Stimulated activated CD8-positive, alpha-beta memory T cell treated with anti-CD3 and anti-CD28 coated beads, Interleukin-4, amount 100 ng/mL, for 1 hour (primary cell): Measurements from ENCODE around the gene TMEM61.
"Not testable (repeated sequence)": the region's sequence is repeated elsewhere in the genome, so short reads cannot be mapped to it uniquely, and the experiment has no call there.

ENCODE experiments used
- DNase-seq, 2 donors: peaks; one replicate each; pipeline ENCODE4 v3.0.0-alpha.2; 2020; ENCODE audit warnings: low read depth in 2 of 2, low spot score in 1 of 2

TMEM61 gene

GRCh38 chr1:54980528-54981241 lies at the start of gene TMEM61:
TMEM61 (plus strand) TSS chr1:54980628; CDS start chr1:54981066, 438 bp downstream.
- DNase-seq, result no peak

DNA sequence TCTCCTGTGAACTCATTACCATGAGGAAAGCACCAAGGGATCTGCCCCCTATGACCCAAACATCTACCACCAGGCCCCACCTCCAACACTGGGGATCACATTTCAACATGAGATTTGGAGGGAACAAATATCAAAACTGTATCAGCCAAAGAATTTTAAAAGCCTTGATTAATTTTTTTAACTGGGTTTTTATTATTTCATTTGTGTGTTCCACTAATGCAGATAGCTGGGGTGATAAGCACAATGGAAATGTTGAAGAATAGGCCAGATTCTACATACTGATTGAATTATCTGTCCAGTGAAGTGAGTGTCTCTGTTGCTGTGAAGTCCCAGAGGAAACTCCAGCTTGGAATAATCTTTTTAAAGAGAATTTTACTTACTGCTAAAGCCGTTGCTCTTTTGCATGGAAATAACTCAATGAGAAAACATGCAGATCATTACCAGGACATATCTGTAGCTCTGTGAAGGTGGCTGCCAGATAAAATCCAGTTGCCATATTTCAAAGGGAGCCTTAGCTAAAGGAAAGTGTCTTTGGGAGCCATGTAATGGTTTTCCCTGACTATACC lies 49.1 kb upstream of the TMEM61 start:
- no peak for DNase-seq

DNA sequence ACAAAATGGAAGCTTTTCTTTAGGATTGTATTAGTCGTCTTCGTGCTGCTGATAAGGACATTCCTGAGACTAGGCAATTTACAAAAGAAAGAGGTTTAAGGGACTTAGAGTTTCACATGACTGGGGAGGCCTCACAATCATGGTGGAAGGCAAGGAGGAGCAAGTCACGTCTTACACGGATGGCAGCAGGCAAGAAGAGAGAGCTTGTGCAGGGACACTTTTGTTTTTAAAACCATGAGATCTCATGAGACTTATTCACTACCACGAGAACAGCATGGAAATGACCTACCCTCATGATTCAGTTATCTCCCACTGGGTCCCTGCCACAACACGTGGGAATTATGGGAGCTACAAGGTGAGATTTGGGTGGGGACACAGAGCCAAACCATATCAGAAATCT lies 46.3 kb upstream of the TMEM61 start:
- DNase-seq, result not testable (repeated sequence)

DNA sequence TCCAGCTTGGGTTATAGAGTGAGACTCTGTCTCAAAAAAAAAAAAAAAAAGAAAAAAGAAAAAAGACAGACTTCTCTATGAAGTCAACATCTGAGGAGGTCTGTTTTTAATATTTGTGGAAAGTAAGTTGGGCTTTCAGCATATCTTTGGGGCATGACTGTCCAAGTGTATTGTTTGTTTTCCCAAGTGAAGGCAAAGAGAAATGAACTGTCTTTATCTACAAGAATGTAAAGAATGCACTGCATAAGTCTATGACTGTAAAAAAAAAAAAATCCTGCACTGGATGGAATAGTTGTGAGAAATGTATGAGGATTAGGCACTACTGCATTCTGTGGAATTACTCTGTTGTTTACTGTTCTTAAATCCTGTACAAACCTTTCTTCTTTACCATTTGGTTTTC lies 45.6 kb upstream of the TMEM61 start:
- DNase-seq, result no peak

DNA sequence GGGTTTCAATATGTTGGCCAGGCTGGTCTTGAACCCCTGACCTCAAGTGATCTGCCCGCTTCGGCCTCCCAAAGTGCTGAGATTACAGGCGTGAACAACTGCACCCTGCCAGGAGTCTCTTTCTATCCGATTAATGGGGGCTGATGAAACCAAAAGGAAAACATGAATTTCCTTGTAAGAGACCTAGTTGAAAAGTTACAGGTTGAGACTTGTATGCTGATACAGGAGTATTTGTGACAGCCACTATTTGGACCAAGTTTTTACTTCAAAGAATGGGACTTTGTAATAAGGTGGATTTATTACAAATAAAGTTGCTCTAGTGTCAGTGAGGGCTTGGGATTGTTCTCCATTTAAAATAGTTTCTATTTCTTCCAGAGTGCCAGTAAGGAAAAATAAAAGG lies 43.6 kb upstream of the TMEM61 start:
- no peak for DNase-seq

DNA sequence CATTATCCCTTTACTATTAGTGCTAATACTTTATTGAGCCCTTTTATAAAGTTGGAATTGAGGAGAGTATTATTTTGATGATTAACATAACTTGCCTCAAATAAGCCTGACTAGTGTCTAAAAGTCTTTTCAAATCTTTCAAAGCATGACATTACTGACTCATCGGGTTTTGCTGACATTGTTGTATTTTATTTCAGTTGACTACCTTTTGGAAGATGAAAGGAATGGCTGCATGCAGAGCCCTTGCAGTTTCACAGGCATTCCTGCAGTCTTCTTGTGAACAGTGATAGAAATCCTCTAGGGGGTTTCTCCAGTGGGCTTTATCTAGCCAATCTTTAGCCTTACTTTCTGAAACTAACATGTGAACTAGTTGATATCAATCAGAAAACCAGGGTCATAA lies 43.0 kb upstream of the TMEM61 start:
- DNase-seq, result no peak

DNA sequence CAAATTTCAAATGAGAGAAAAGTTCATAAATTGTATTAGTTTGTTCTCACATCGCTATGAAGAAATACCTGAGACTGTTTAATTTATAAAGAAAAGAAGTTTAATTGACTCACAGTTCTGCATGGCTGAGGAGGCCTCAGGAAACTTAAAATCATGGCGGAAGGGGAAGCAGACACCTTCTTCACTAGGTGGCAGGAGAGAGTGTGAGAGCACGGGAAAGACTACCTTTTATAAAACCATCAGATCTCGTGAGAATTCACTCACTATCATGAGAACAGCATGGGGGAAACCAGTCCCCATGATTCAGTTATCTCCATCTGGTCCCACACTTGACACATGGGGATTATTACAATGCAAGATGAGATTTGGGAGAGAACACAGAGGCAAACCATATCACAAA lies 41.5 kb upstream of the TMEM61 start:
- DNase-seq, result not testable (repeated sequence)

DNA sequence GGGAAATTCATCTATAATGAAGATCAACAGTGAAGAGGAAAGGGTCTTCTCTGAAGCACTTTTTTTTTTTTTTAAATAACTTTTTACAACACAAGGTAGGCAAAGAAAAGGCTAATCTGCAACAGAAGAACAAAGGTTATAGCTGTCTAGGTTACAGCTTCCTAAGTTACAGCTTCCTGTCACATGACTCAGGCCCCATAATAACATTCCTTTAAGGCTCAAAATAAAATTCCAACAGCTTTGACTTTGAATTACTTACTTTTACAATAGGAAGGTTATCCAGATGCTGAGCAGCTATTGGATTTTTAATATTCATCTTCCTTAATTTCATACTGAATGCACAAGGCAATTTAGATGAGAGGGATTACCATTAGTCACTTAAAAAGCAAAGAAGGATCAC lies 40.4 kb upstream of the TMEM61 start:
- no peak for DNase-seq

DNA sequence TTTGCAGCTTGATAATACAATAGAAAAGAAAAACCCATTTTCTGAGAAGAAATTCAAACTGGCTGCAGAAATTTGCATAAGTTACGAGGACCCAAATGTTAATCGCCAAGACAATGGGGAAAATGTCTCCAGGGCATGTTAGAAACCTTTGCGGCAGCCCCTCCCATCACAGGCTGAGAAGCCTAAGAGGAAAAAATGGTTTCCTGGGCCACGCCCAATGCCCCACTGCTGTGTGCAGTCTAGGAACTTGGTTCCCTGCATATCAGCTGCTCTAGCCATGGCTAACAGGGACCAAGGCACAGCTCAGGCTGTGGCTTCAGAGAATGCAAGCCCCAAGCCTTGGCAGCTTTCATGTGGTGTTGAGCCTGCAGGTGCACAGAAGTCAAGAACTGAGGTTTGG lies 37.5 kb upstream of the TMEM61 start:
- no peak for DNase-seq

DNA sequence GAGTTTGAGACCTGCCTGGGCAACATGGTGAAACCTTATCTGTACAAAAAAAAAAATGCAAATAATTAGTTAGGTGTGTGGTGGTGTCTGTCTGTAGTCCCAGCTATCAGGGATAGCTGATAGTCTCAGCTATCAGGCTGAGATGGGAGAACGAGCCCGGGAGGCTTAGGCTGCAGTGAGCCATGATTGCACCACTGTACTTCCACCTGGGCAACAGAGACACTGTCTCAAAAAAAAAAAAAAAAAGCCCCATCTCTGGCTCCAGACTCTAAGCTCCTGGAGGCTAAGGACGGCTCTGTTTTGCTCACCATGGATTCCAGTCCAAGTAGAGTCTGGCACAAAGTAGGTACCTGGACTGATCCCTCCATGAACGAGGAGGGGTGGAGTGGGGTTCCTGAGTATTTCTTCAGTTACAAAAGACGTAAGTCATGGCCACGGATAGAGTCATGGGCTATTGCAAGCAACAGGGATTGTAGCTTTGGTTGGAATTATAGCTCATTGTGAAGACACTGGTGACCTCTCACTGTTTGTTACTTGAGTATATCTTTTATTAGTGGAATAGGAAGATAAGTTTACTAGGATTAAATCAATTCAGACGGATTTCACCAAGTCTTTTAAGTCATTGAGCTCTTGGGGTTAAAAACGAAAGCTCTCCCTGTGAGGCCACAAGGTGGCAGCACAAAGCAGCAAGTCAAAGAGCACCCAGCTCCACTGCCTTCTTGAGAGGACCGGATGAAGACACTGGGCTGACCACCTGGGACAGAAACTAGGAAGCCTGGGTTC lies 35.6 kb upstream of the TMEM61 start:
- DNase-seq, result peak in 1 of 2 donors; percentile 38

GRCh38 chr1:54945393-54945936 lies 35.0 kb upstream of the TMEM61 start:
- DNase-seq, result no peak

DNA sequence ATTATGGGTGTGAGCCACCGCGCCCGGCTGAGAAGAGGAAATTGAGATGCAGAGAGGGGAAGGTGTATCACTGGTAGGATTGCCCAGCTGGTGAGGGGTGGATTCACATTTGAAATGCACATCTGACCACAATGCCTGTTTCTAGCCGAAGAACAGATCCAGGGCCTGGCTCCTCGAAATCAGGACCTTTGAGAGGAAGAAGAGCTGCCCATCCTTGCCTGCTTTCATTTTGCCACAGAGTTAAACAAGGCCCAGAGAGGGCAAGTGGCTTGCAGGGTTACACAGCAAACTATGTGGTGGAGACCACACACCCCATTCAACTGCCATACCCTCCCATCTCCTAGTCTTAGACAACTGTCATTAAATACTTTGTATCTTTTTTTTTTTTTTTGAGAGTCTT lies 32.9 kb upstream of the TMEM61 start:
- no peak for DNase-seq

- no peak for DNase-seq
These were observed 31.4 kb upstream of the TMEM61 start for GRCh38 chr1:54949053-54949452.

DNA sequence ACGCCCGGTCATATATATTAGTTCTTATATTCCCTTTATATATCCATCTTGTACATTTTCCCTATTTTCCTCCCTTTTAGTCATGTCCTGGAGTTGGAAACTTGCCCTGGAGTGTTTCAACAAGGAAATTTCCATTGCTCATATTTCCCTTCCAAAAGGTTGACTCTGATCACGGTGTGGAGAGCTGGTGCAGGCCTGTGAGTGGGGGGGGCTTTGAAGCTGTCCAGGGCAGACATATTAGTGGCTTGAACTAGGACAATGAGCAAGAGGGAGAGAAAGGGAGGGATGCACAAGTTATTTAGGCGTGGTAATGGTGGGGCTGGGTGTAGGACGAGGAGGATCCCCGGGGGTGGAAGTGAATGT lies 30.4 kb upstream of the TMEM61 start:
- no peak for DNase-seq

DNA sequence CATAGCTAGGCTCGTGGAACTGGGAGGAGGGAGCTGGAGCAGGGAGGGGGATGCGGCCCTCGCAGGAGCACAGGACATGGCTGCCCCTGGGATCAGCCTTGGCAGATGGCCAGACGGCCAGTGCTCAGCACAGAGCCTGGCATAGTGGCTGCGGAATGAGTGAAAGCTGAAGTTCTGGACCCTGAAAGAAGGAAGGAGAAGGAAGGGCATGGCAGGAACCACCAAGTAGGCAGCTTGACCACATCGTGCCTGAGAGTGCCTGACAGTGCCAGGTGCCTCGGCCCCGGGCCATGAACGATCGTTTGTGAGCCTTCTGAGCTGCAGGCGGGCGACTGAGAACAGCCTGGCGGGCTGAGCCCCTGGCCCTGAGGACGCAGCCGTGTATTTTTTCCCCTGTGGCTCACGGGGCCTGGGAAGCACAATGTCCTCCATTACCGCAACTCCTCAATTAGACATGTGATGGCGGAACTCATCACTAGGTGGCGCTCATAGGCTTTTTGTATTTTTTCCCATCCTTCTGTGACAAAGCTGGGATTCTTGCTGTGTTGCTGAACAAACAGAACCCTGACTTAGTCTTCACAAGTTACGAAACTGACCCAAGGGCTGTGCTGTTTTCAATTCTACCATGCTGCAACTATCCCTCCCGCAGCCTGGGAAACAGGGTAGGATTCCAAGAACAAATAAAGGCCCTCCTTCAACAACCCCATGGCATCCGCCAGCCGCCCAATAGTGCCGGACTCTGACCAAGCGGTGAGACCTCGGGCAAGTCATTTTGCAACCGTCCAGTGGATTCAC lies 29.9 kb upstream of the TMEM61 start:
- no peak for DNase-seq

- no peak for DNase-seq
These were observed 28.6 kb upstream of the TMEM61 start for GRCh38 chr1:54951810-54952226.

- no peak for DNase-seq
These were observed 27.3 kb upstream of the TMEM61 start for GRCh38 chr1:54952950-54953718.

DNA sequence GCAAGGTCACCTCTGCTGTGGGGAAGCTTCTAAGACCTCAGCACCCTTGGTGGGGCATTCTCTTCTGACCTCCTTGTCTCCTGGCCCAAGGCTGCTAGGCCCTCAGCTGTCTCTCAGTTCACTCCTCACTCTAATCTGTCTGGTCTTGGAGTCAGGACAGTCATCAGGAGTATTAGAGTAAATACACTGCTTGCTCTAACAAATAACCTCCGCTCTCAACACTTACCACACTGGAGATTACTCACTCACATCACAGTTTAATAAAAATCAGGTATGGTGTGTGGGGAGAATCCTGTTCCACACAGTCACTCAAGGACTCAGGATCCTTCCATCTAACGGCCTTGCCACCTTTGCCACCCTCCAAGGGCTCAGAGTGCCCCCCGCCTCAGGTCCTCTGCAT lies 26.6 kb upstream of the TMEM61 start:
- DNase-seq, result no peak

DNA sequence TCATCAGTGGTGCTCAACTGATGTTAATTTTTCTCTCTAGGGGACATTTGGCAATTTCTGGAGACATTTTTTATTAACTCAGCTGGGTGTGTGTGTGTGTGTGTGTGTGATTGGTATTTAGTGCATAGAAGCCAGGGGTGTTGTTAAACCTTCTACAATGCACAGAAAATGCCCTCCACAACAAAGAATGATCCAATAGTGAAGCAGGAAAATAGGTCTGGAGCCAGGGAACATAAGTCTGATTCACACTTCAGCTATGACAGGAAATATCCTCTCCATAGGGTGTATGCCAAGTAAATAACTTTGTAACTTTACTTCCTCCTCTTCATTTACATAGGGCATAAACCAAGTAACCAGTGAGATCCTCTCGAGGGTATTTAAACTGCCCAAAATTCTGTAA lies 25.1 kb upstream of the TMEM61 start:
- DNase-seq, result no peak

- no peak for DNase-seq
These were observed 23.7 kb upstream of the TMEM61 start for GRCh38 chr1:54956726-54957125.

DNA sequence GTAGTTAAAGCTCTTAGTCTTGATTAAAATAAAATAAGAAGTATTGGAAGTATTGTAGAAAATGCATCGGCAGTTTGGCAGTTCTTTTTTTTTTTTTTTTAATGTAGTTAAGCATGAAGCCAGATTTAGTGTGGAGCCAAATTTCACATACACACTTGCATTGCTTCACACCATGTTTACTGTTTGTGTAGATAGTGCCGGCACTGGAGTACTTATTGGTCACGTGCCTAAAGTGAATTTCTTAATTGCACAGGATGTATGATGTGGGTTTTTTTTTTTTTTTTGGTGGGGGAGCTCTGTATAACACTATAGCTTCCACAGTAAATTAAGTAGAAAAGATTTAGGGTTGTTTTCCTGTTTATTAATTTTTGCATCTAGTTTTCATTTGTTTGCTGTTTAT lies 21.2 kb upstream of the TMEM61 start:
- no peak for DNase-seq
